Keratinocyte (primary cell): Measurements from ENCODE around the gene CDC42SE2. TPM values are rescaled to one million over a fixed set of nuclear protein-coding genes. Genes with fewer than 3 reads are reported as not detected.

Experiments used
- DNase-seq: peaks from one replicate; pipeline ENCODE4 v3.0.0-alpha.2; 2011; ENCODE audit warnings: low read depth, missing footprints, low spot score
- FAIRE-seq: peaks from 2 replicates; lab custom pipeline; 2011; peaks lifted over from hg19 to GRCh38; lab: Jason Lieb, UNC
- H2AFZ ChIP-seq: 2 replicates; pipeline ENCODE4 v1.6.0; 2012; ENCODE audit warnings: low read length, control low read depth, inconsistent platforms; ENCODE audit not compliant: control insufficient read depth
- H3K27ac ChIP-seq: 2 replicates; pipeline ENCODE4 v1.5.1; 2011; ENCODE audit warnings: low read length; ENCODE audit not compliant: control insufficient read depth, insufficient read depth
- H3K27me3 ChIP-seq: 3 replicates; pipeline ENCODE4 v1.6.0; 2011; ENCODE audit warnings: low read length; ENCODE audit not compliant: control insufficient read depth, insufficient read depth; ENCODE audit errors: extremely low read depth
- H3K36me3 ChIP-seq, 2 experiments: 2 replicates in 1 of 2; 3 replicates in 1 of 2; pipeline ENCODE4 v1.5.1; 2011; ENCODE audit warnings: low read length in 2 of 2, mild to moderate bottlenecking in 1 of 2; ENCODE audit not compliant: control insufficient read depth in 2 of 2, insufficient read depth in 2 of 2; ENCODE audit errors: extremely low read depth in 1 of 2
- H3K4me1 ChIP-seq: 3 replicates; pipeline ENCODE4 v1.5.1; 2011; ENCODE audit warnings: low read length; ENCODE audit not compliant: control insufficient read depth, insufficient read depth; ENCODE audit errors: extremely low read depth
- H3K4me2 ChIP-seq: 3 replicates; pipeline ENCODE4 v1.6.0; 2011; ENCODE audit warnings: low read depth, low read length; ENCODE audit not compliant: control insufficient read depth, insufficient read depth; ENCODE audit errors: extremely low read depth
- H3K4me3 ChIP-seq, 3 experiments: fragments of 200-600 bp in 1 of 3; sonication (generic) in 1 of 3; 2 replicates in 2 of 3; 3 replicates in 1 of 3; pipeline ENCODE4 v1.5.1; 2011 to 2016; ENCODE audit warnings: low read length in 3 of 3, mild to moderate bottlenecking in 3 of 3, control low read depth in 2 of 3, inconsistent platforms in 1 of 3, low read depth in 1 of 3, mixed read lengths in 1 of 3, mixed run types in 1 of 3, moderate library complexity in 1 of 3; ENCODE audit not compliant: control insufficient read depth in 2 of 3, insufficient read depth in 2 of 3; ENCODE audit errors: extremely low read depth in 1 of 3
- H3K79me2 ChIP-seq: 2 replicates; pipeline ENCODE4 v1.6.0; 2012; ENCODE audit warnings: low read length; ENCODE audit not compliant: control insufficient read depth, insufficient read depth
- H3K9ac ChIP-seq: 3 replicates; pipeline ENCODE4 v1.6.0; 2011; ENCODE audit warnings: low read length; ENCODE audit not compliant: control insufficient read depth, insufficient read depth; ENCODE audit errors: extremely low read depth
- H3K9me1 ChIP-seq: 3 replicates; pipeline ENCODE4 v1.6.0; 2011; ENCODE audit warnings: low read length; ENCODE audit not compliant: control insufficient read depth, insufficient read depth; ENCODE audit errors: extremely low read depth
- H3K9me3 ChIP-seq: 2 replicates; pipeline ENCODE4 v1.5.1; 2012; ENCODE audit warnings: low read depth, low read length; ENCODE audit not compliant: control insufficient read depth
- H4K20me1 ChIP-seq: 3 replicates; pipeline ENCODE4 v1.6.0; 2011; ENCODE audit warnings: low read length; ENCODE audit not compliant: control insufficient read depth, insufficient read depth; ENCODE audit errors: extremely low read depth
- EZH2 ChIP-seq: IDR thresholded peaks from one replicate; pipeline ENCODE4 v1.6.1; 2012; ENCODE audit warnings: inconsistent platforms, mild to moderate bottlenecking, low read length, moderate library complexity
- dilution Hi-C: fragments of 300-500 bp; cut with MboI; formaldehyde crosslinking; loops from one replicate; pipeline ENCODE4 v1.7.0; 2020; ENCODE audit warnings: low sequenced_read_pairs; ENCODE audit not compliant: extremely low pct_ligation_motif_present
- polyA plus RNA-seq, 5 experiments: library from polyadenylated mRNA; depleted of rRNA in 3 of 5; stranded (reverse) in 3 of 5; stranded (forward) in 1 of 5; unstranded in 1 of 5; fragments of >200 nt; gene quantifications; 1 replicate in 1 of 5; 2 replicates in 3 of 5; 3 replicates in 1 of 5; pipeline versions ENCODE4 v1.2.1 to v1.2.3, GENCODE V29; 2011 to 2012; ENCODE audit warnings: missing spikeins in 2 of 5, low read depth in 1 of 5, low replicate concordance in 1 of 5
- TF ChIP-seq, protein P1 (sequence below), 3 experiments: IDR thresholded peaks in 1 of 3; conservative IDR thresholded peaks in 1 of 3; optimal IDR thresholded peaks in 1 of 3; 2 replicates in 2 of 3; 3 replicates in 1 of 3; pipeline versions ENCODE3 to v1.5.1; 2011; ENCODE audit warnings: low read length in 3 of 3, mild to moderate bottlenecking in 3 of 3, moderate library complexity in 2 of 3, control low read depth in 1 of 3, inconsistent platforms in 1 of 3; ENCODE audit not compliant: insufficient read depth in 2 of 3; ENCODE audit errors: extremely low read depth in 1 of 3

Gene CDC42SE2
- polyA plus RNA-seq, 1 donor (not counting 4 experiments of a cell fraction or from before 2014, with no cell fraction given) = 32.5 TPM

DNA sequence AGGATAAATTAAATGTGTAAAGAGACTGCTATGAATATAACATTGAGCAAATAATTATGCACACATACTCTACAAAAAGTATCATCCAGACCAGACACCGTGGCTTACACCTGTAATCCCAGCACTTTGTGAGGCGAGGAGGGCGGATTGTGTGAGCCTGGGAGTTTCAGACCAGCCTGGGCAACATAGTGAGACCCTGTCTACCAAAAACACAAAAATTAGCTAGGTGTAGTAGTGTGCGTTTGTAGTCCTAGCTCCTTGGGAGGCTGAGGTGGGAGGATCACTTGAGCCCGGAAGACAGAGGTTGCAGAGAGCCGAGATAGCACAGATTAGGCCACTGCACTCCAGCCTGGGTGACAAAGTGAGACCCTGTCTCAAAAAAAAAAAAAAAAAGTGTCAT is 2.4 kb upstream of the CDC42SE2 start:
- Histone ChIP-seq H3K4me1 (peaks cover 25% of the 10 kb centered on the region), H3K27me3 (no peaks in the 10 kb centered on the region), H3K4me3 (no peak overlapping the region), H4K20me1 (no peaks in the 10 kb centered on the region), H3K9me1 (no peaks in the 10 kb centered on the region), H3K36me3 (no peaks in the 10 kb centered on the region), H3K9me3 (no peaks in the 10 kb centered on the region), H3K27ac (no peak overlapping the region), H2AFZ (no peak overlapping the region), H3K79me2 (peaks cover 24% of the 10 kb centered on the region), H3K9ac (no peak overlapping the region), H3K4me2 (no peak overlapping the region)
- TF ChIP-seq EZH2 = no peak
- dilution Hi-C loops = no loop called here
- DNase-seq (no peak), FAIRE-seq (no peak)

DNA sequence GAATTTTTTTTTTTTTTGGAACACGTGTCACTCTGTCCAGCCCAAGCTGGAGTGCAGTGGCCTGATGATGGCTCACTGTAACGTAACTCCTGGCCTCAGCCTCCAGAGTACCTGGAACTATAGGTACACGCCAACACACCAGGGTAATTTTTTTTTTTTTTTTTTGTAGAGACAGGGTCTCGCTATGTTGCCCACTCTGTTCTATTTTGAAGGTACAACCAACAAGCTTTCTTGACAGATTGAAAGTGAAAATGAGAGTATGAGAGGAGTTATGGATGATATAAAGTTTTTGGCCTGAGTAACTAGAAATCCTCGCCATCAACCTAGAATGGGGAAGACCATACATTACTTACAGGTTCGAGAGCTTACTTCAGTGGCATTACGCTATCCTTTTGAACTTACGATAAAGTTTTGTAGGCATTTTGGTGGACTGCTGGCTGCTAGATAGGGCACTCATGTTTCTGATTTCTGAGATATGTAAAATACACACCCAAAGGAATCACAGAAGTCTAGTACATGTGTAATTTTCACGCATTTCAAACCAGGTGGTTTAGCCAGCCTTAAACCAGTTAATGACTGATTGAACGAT is 806 bp upstream of the CDC42SE2 start:
- Histone ChIP-seq H3K4me1 (peaks cover 25% of the 10 kb centered on the region), H4K20me1 (no peaks in the 10 kb centered on the region), H3K9ac (peak overlapping the region; percentile 92), H3K4me2 (peak overlapping the region; percentile 79), H3K9me1 (no peaks in the 10 kb centered on the region), H3K36me3 (no peaks in the 10 kb centered on the region), H3K9me3 (no peaks in the 10 kb centered on the region), H2AFZ (peak overlapping the region; percentile 12), H3K27me3 (no peaks in the 10 kb centered on the region), H3K27ac (peak overlapping the region; percentile 70), H3K79me2 (peaks cover 38% of the 10 kb centered on the region), H3K4me3 (peak overlapping the region; percentile 62 to 99 (median 67))
- peak; percentile 26 for FAIRE-seq
- dilution Hi-C loops = no loop called here
- no peak for DNase-seq
- no peak for TF ChIP-seq EZH2
- TF ChIP-seq, protein P1, sequence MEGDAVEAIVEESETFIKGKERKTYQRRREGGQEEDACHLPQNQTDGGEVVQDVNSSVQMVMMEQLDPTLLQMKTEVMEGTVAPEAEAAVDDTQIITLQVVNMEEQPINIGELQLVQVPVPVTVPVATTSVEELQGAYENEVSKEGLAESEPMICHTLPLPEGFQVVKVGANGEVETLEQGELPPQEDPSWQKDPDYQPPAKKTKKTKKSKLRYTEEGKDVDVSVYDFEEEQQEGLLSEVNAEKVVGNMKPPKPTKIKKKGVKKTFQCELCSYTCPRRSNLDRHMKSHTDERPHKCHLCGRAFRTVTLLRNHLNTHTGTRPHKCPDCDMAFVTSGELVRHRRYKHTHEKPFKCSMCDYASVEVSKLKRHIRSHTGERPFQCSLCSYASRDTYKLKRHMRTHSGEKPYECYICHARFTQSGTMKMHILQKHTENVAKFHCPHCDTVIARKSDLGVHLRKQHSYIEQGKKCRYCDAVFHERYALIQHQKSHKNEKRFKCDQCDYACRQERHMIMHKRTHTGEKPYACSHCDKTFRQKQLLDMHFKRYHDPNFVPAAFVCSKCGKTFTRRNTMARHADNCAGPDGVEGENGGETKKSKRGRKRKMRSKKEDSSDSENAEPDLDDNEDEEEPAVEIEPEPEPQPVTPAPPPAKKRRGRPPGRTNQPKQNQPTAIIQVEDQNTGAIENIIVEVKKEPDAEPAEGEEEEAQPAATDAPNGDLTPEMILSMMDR (optimal IDR thresholded peaks at IDR 0.05 in 1 of 3, IDR thresholded peaks at IDR 0.05 in 1 of 3, conservative IDR thresholded peaks at IDR 0.05 in 1 of 3; ENCODE audit: extremely low read depth in 1 of 3, insufficient read depth in 2 of 3, low read length in 3 of 3) = no peak
